NB4 (cell line): Measurements from ENCODE around the gene HDGF.

Experiments used
- CTCF ChIP-seq: IDR thresholded peaks from one replicate; pipeline ENCODE4 v1.5.1; 2012; ENCODE audit warnings: low read depth, low read length
- POLR2A ChIP-seq: IDR thresholded peaks from 2 replicates; pipeline ENCODE4 v1.6.1; 2011; ENCODE audit warnings: mild to moderate bottlenecking; ENCODE audit not compliant: insufficient read length; ENCODE audit errors: extremely low read depth

GRCh38 chr1:156738916-156739315 is 12.6 kb downstream of the HDGF start:
- TF ChIP-seq POLR2A = no peak
- no peak for TF ChIP-seq CTCF
